Kidney glomerular epithelial cell (primary cell): ENCODE results near the gene GLRX5.

Source experiments
- DNase-seq: peaks from one replicate; lab custom pipeline; 2025; lab: John Stamatoyannopoulos, UW

GLRX5 gene

GRCh38 chr14:95534299-95535225 is at the start of gene GLRX5:
GLRX5 (plus strand) TSS chr14:95535050; CDS start chr14:95535090, 40 bp downstream.
- DNase-seq, result peak; percentile 100

GRCh38 chr14:95485222-95485819 is 49.5 kb upstream of the GLRX5 start:
- DNase-seq, result no peak

GRCh38 chr14:95486875-95487668 is 47.8 kb upstream of the GLRX5 start:
- no peak for DNase-seq

- no peak for DNase-seq
These were observed 47.2 kb upstream of the GLRX5 start for GRCh38 chr14:95487669-95488084.

DNA sequence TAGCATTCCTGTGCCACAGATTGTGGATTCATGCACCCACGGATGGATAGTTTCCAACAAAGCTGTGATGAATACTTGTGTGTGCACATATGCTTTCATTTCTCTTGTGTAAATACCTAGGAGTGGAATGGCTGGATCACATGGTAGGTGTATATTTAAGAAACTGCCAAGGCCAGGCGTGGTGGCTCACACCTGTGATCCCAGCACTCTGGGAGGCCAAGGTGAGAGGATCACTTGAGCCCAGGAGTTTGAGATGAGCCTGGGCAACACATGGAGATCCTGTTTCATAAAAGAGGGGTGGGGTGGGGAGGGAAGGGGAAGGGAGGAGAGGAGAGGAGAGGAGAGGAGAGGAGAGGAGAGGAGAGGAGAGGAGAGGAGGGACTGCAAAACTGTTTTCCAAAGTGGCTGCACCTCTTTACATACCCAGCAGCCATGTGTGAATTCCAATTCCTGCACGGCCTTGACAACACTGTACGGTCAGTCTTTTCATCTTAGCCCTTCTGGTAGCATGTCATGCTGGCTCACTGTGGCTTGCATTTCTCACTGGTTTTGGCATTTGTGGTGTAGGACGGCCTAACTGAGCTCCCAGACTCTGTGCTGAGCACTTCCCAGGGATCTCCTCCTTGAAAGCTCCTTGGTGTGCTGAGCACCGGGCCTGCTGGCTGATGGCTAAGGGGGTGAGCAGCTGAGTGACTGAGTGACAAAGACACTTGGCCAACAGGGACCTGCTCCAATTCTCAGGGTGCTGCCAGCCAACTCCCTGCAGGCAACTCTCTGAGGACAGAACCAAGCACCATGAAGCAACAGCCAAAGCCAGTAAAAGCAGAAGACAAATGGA is 46.3 kb upstream of the GLRX5 start:
- DNase-seq, result no peak

DNA sequence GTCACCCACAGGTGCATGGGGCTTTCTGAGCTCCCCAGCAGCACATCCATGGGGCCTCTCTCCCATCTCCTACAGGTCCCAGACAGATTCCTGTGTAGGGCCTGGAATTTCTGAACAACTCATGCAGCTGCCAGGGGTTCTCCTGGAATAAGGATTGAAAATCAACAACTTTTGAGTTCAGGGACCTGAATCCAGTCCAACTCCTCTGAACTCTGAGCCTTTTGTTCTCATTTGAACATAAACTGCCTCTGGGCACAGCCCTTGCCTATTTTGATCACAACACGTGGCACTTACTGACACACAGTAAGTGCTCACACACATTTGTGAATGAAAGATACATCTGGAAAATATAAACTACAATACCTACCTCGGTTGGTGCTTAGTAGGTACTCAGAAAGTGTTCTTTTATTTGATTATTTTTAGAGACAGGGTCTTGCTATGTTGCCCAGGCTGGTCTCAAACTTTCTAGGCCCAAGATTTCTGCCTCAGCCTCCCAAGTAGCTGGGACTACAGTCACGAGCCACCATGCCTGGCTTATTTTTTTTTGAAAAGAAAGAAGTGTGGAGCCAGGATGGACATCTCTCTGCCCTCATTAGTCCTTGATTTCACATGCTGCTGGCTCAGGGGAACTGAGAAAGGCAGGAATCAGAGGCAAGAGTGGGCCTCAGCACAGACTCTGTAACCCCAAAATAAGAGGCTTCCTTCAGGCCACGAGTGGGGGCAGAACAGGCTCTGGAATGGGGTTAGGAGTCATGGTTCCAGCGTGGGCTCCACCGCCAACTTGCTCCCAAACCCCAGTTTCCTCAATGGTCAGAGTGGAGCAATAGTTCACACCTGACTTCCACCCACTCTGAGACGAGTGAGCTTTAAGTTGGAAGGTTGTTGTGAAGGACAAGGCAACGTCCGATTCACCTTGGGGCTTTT is 45.4 kb upstream of the GLRX5 start:
- DNase-seq, result no peak

GRCh38 chr14:95490138-95490509 is 44.7 kb upstream of the GLRX5 start:
- DNase-seq, result no peak

DNA sequence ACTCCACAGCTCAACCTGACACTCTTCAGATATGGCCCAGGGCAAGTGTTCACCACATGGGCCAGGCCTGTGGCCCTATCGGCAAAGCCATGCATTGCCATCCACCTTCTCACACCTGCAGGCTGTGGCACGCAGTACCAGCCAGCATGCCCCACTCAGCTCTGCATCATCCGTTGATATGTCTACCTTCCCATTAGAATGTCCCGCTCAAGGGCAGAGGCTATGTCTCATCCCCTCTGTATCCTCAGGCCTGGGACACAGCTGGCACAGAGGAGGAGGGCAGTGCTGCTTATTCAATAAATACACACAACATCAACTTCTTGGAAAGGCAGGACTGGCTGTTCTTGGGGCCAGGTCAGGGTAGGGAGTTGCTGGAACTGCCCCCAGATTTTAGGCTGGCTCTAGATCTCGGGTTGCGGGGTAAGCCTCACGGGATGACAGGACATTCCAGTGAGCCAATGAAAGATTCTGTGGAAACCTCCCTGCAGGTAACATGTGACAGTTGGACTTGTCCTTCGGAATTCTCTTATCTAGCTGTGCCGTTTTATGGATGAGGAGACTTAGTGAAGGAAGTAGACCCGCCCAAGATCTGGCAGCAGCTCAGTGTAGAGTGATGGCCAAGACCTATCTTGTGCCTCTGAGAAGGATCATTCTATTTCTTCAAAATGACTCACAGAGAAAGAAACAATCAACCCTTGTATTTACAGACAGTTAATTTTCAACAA is 44.0 kb upstream of the GLRX5 start:
- no peak for DNase-seq

DNA sequence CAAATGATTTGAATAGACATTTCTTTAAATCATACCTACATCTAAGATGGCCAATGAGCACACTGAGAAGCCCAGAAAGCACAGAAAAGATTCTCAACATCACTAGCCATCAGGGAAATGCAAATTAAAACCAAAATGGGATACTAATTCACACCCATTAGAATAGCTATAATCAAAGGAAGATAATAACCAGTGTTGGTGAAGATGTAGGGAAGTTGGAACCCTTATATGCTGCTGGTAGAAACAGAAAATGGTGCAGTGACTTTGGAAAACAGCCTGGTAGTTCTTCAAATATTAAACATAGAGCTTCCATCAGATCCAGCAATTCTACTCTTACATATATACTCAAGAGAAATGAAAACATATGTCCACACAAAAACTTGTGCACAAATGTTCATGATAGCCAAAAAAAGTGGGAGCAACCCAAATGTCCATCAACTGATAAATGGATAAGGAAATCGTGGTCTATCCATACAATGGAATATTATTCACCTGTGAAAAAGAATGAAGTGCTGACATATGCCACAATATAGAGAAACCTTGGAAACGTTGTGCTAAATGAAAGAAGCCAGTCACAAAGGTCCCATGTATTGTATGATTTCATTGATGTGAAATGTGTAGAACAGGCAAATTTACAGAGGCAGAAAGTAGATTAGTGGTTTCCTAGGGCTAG is 42.8 kb upstream of the GLRX5 start:
- no peak for DNase-seq

DNA sequence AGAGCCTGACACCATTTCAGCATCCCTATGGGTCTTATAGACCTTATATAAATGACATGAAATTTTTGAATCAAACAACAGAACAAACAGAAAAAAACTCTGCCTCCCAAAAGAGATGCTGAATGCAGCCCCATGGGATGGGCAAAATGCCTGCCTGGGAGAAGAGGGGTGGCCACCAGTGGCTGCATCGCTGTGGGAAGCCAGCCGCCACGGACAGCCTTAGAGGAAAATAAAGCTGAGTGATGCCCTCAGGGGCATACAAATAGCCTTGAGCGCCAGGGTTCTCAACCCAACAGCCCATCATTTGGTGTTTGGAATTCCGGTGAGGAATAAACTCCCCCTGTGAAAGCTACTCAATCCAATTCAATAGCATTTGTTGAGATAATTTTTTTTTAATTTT is 41.3 kb upstream of the GLRX5 start:
- DNase-seq, result no peak

DNA sequence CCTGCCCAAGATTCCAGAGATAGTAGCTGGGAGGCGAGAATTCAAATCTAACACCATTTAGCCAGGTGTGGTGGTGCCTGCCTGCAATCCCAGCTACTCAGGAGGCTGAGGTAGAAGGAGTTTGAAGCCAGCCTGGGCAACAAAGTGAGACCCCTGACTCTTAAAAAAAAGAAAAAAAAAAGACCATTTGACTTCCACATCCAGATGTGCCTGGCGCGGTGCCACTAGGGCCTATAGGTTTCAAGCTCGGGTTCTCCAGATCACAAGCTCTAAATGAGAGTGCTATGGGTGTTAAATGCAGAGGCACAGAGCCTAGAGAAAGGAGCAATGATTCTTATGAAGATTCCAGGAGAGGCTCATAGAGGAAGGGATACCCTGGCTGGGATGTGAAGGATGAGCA is 40.9 kb upstream of the GLRX5 start:
- no peak for DNase-seq

- DNase-seq, result no peak
These were observed 40.4 kb upstream of the GLRX5 start for GRCh38 chr14:95494456-95494855.

DNA sequence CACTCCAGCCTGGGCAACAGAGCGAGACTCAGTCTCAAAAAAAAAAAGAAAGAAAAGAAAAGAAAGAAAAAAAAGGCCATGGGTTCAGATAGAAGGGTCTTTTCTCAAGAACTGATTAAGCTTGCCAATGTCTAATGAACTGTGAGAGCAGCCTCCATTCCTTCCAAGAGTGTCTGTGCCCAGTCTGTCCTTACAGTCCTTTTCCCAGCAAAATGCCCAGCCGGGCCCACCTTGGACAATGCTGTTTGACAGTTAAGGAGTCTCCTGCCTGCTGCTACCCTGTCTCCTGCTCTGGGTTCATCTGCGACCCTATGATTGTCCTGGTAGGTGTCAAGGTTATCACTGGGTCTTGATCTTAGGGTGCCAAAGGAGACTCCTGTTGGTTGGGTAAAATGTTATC is 39.8 kb upstream of the GLRX5 start:
- no peak for DNase-seq

DNA sequence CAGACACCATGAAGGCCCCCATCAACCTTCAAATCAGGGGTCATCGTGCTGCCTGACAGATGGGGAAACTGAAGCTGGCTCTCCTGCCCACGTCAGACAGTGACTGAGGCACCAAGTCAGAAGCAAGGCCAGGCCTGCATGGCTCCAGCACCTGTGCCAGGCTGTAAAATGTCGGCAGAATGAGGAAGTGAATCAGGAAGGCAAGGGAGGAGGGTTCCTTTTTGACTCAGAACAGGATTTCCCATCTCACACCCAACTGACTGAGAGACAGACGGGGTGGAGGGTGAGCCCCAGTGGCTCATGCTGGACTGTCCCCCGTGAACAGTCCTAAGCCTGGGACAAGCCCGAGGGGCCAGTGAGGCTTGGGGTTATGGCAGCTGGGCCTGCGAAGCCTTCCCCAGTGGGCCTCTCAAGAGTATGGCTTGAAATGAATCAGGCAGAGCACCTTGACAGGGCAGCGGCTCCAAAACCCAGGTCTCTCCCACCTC is 39.3 kb upstream of the GLRX5 start:
- DNase-seq, result no peak

- no peak for DNase-seq
These were observed 38.7 kb upstream of the GLRX5 start for GRCh38 chr14:95496111-95496681.

- DNase-seq, result no peak
These were observed 38.1 kb upstream of the GLRX5 start for GRCh38 chr14:95496690-95497259.

DNA sequence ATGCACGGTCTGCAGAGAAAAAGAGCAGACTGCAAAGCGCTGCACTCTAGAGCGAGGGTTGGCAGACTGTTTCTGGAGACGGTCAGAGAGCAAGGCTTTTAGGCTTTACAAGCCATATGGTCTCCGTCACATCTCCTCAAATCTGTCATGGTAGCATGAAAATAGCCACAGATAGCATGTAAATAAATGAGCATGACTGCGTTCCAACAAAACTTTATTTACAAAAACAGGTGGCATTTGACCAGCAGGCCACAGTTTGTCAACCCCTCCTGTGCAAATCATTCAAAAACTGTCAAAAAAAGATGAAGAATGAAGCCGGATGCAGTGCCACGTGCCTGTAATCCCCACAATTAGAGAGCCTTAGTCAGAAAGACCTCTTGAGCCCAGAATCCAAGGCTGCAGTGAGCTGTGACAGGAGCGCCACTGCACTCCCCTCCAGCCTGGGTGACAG is 37.3 kb upstream of the GLRX5 start:
- DNase-seq, result no peak

DNA sequence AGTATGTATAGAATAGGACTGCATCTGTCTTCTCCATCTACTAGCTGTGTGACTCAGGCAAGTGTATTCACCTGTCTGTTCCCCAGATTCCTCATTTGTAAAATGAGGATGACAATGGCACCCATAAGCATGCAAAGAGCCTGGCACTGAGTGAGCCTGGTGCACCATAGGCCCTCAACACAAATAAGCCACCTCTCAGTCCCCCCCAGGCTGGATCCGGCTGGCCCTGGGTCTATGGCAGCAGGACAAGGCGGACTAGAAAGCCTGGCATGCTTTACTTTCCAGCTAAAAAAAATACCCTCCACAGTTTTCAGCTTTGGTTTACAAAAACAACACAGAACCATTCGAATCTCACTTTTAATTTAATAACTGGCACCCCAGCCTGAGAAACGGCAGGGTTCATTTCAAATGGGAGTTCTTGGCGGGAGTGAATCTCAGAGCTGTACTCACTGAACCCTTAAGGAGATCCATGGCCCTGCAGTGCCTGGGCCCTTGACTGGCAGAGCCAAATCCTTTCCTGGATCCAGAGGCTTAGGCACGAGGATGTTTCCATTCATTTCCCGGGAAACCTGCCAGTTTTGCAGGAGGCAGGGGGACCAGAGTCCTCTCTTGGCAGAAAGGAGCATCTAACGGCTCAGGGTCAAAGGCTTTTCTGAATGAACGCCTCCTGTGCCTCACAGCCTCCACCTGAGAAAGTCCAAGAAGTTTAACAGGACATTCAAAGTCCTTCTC is 36.1 kb upstream of the GLRX5 start:
- no peak for DNase-seq
